ENCODE measurements around the gene R3HDM4. TPM values are rescaled to one million over a fixed set of nuclear protein-coding genes. Genes with fewer than 3 reads are reported as not detected.
"Not testable (repeated sequence)": the region's sequence is repeated elsewhere in the genome, so short reads cannot be mapped to it uniquely, and the experiment has no call there.

The R3HDM4 gene
- total RNA-seq, 1 donor from 2014 or later = 83.3 TPM

- Mint-ChIP-seq H3K9me3 (no peaks in the 10 kb centered on the region), H3K27ac (no peak within 1 kb of the TSS)
- intact Hi-C loops (cut with micrococcal nuclease) = no loop called here
Observed at GRCh38 chr19:852136-853013, 60.6 kb downstream of the R3HDM4 start, which contains the start of gene ELANE. Gene ELANE (plus strand): TSS chr19:852303. CDS start chr19:852329, 26 bp downstream.

GRCh38 chr19:850979-851335 is 62.1 kb downstream of the R3HDM4 start:
- no peak for DNase-seq (ENCODE audit: low spot score)
- no peaks in the 10 kb centered on the region for H3K36me3 Mint-ChIP-seq (ENCODE audit: low read depth)
- H3K27ac Mint-ChIP-seq = no peak overlapping the region
- no peaks in the 10 kb centered on the region for H3K4me1 Mint-ChIP-seq (ENCODE audit: low read depth)
- no peak overlapping the region for H3K4me3 Mint-ChIP-seq (ENCODE audit: low read depth)
- peaks cover 3% of the 10 kb centered on the region for H3K27me3 Mint-ChIP-seq (ENCODE audit: low read depth)
- no peaks in the 10 kb centered on the region for H3K9me3 Mint-ChIP-seq
- intact Hi-C loops (cut with micrococcal nuclease) = no loop called here

More at GRCh38 chr19:852136-853013, 60.6 kb downstream of the R3HDM4 start, which contains the start of gene ELANE:
- Mint-ChIP-seq H3K27me3 (ENCODE audit: low read depth) (peaks cover under 1% of the 10 kb centered on the region), H3K4me1 (ENCODE audit: low read depth) (no peaks in the 10 kb centered on the region), H3K4me3 (ENCODE audit: low read depth) (no peak within 1 kb of the TSS), H3K36me3 (ENCODE audit: low read depth) (no peaks in the 10 kb centered on the region)
- DNase-seq (ENCODE audit: low spot score) = no peak

- Mint-ChIP-seq H3K4me1 (ENCODE audit: low read depth) (no peaks in the 10 kb centered on the region), H3K36me3 (ENCODE audit: low read depth) (no peaks in the 10 kb centered on the region), H3K4me3 (ENCODE audit: low read depth) (no peak overlapping the region), H3K27me3 (ENCODE audit: low read depth) (peaks cover 6% of the 10 kb centered on the region), H3K27ac (no peak overlapping the region), H3K9me3 (no peaks in the 10 kb centered on the region)
- no peak for DNase-seq (ENCODE audit: low spot score)
- intact Hi-C loops (cut with micrococcal nuclease) = no loop called here
Observed at GRCh38 chr19:850221-850978, 62.6 kb downstream of the R3HDM4 start.

- H3K36me3 Mint-ChIP-seq (ENCODE audit: low read depth); H3K4me1 Mint-ChIP-seq (ENCODE audit: low read depth); H3K4me3 Mint-ChIP-seq (ENCODE audit: low read depth); DNase-seq (ENCODE audit: low spot score); H3K9me3 Mint-ChIP-seq; intact Hi-C loops (cut with micrococcal nuclease); H3K27ac Mint-ChIP-seq; H3K27me3 Mint-ChIP-seq (ENCODE audit: low read depth): not testable (repeated sequence)
Observed at GRCh38 chr19:849195-849594, 63.8 kb downstream of the R3HDM4 start.

GRCh38 chr19:848386-848921 is 64.6 kb downstream of the R3HDM4 start:
- Mint-ChIP-seq H3K4me3 (ENCODE audit: low read depth) (no peak overlapping the region), H3K27me3 (ENCODE audit: low read depth) (peaks cover 9% of the 10 kb centered on the region), H3K36me3 (ENCODE audit: low read depth) (no peaks in the 10 kb centered on the region), H3K9me3 (no peaks in the 10 kb centered on the region), H3K27ac (no peak overlapping the region), H3K4me1 (ENCODE audit: low read depth) (no peaks in the 10 kb centered on the region)
- no peak for DNase-seq (ENCODE audit: low spot score)
- intact Hi-C loops (cut with micrococcal nuclease) = no loop called here

Other genes with a start within 250 kb of the R3HDM4 start
- 6.9 and 8.0 TPM in 2 replicates for gene FSTL3, start 236.8 kb downstream of the R3HDM4 start, total RNA-seq
- not detected in 2 replicates for gene PRSS57, start 217.8 kb downstream of the R3HDM4 start, total RNA-seq
- gene PALM, start 204.3 kb downstream of the R3HDM4 start, total RNA-seq = not detected in 2 replicates
- gene MISP, start 162.1 kb downstream of the R3HDM4 start, total RNA-seq = not detected in 2 replicates
- gene PTBP1, start 115.8 kb downstream of the R3HDM4 start, total RNA-seq = 735 and 739 TPM in 2 replicates
- not detected in 2 replicates for gene PLPPR3, start 91.3 kb downstream of the R3HDM4 start, total RNA-seq
- gene AZU1, start 85.4 kb downstream of the R3HDM4 start, total RNA-seq = not detected in 2 replicates
- not detected in 2 replicates for gene PRTN3, start 72.2 kb downstream of the R3HDM4 start, total RNA-seq
- not detected in 2 replicates for gene ELANE, start 60.9 kb downstream of the R3HDM4 start, total RNA-seq
- 0.94 and 1.8 TPM in 2 replicates for gene CFD, start 53.6 kb downstream of the R3HDM4 start, total RNA-seq
- 55.7 and 64.1 TPM in 2 replicates for gene MED16, start 20.0 kb downstream of the R3HDM4 start, total RNA-seq
- gene RNU6-9, start 19.7 kb downstream of the R3HDM4 start, total RNA-seq = not detected in 2 replicates
- 7.1 and 8.0 TPM in 2 replicates for gene KISS1R, start 4.1 kb upstream of the R3HDM4 start, total RNA-seq
- gene ARID3A, start 12.8 kb upstream of the R3HDM4 start, total RNA-seq = 42.0 and 42.6 TPM in 2 replicates
- gene WDR18, start 71.1 kb upstream of the R3HDM4 start, total RNA-seq = 88.6 and 94.9 TPM in 2 replicates
- 0.11 TPM in 1 of 2 replicates, not detected in the other for gene GRIN3B, start 87.2 kb upstream of the R3HDM4 start, total RNA-seq
- 137 and 138 TPM in 2 replicates for gene TMEM259, start 107.9 kb upstream of the R3HDM4 start, total RNA-seq
- gene RNU6-2, start 108.3 kb upstream of the R3HDM4 start, total RNA-seq = not detected in 2 replicates
- 160 and 163 TPM in 2 replicates for gene CNN2, start 113.4 kb upstream of the R3HDM4 start, total RNA-seq
- gene ABCA7, start 126.9 kb upstream of the R3HDM4 start, total RNA-seq = 17.2 and 19.6 TPM in 2 replicates
- 158 TPM in 2 replicates for gene ARHGAP45, start 153.9 kb upstream of the R3HDM4 start, total RNA-seq
- 260 and 272 TPM in 2 replicates for gene POLR2E, start 182.2 kb upstream of the R3HDM4 start, total RNA-seq
- gene GPX4, start 190.8 kb upstream of the R3HDM4 start, total RNA-seq = 257 TPM in 2 replicates